GM21619 (cell line): ENCODE data around the gene RARB.

ENCODE experiments used
- ATAC-seq: cut with Tn5 transposase; IDR thresholded peaks from one replicate; pipeline ENCODE4 v1.9.1; 2021; ENCODE audit not compliant: unreplicated experiment

The RARB gene

GRCh38 chr3:25427942-25428788 is at the start of gene RARB:
Gene RARB, plus strand, starts transcription at chr3:25428263. Its CDS starts 469 bp downstream, at chr3:25428732.
- no peak for ATAC-seq

GRCh38 chr3:25378786-25379311 is 49.2 kb upstream of the RARB start:
- no peak for ATAC-seq

- no peak for ATAC-seq
These were observed 47.8 kb upstream of the RARB start for GRCh38 chr3:25380222-25380739.

- ATAC-seq: no peak
These were observed 47.0 kb upstream of the RARB start for GRCh38 chr3:25381083-25381482.

- ATAC-seq: no peak
These were observed 43.6 kb upstream of the RARB start for GRCh38 chr3:25384471-25384870.

- no peak for ATAC-seq
These were observed 42.1 kb upstream of the RARB start for GRCh38 chr3:25385807-25386460.

GRCh38 chr3:25386686-25387255 is 41.3 kb upstream of the RARB start:
- no peak for ATAC-seq

- no peak for ATAC-seq
These were observed 37.5 kb upstream of the RARB start for GRCh38 chr3:25390605-25391004.

- ATAC-seq: no peak
These were observed 31.8 kb upstream of the RARB start for GRCh38 chr3:25396251-25396650.

GRCh38 chr3:25396686-25397085 is 31.4 kb upstream of the RARB start:
- no peak for ATAC-seq

- ATAC-seq: no peak
These were observed 30.9 kb upstream of the RARB start for GRCh38 chr3:25397150-25397549.

GRCh38 chr3:25400587-25400986 is 27.5 kb upstream of the RARB start:
- no peak for ATAC-seq

- ATAC-seq: no peak
These were observed 24.1 kb upstream of the RARB start for GRCh38 chr3:25403968-25404367.

GRCh38 chr3:25404569-25404968 is 23.5 kb upstream of the RARB start:
- no peak for ATAC-seq

GRCh38 chr3:25405335-25405734 is 22.7 kb upstream of the RARB start:
- ATAC-seq: no peak

- ATAC-seq: no peak
These were observed 17.4 kb upstream of the RARB start for GRCh38 chr3:25410703-25411102.

GRCh38 chr3:25412269-25412668 is 15.8 kb upstream of the RARB start:
- ATAC-seq: no peak

GRCh38 chr3:25416176-25416575 is 11.9 kb upstream of the RARB start:
- no peak for ATAC-seq

GRCh38 chr3:25418596-25418995 is 9.5 kb upstream of the RARB start:
- ATAC-seq: no peak

GRCh38 chr3:25419251-25419650 is 8.8 kb upstream of the RARB start:
- ATAC-seq: no peak

- no peak for ATAC-seq
These were observed 7.9 kb upstream of the RARB start for GRCh38 chr3:25420147-25420546.

GRCh38 chr3:25420885-25421284 is 7.2 kb upstream of the RARB start:
- ATAC-seq: no peak
